HEK293T (cell line): Measurements from ENCODE around the gene CNP.

Experiments used
- BHLHE40 ChIP-seq: fragments of 450-650 bp; IDR thresholded peaks from 2 replicates; pipeline ENCODE4 v1.6.1; 2016; ENCODE audit warnings: mild to moderate bottlenecking, moderate library complexity, borderline replicate concordance
- CTBP1 ChIP-seq: fragments of 450-650 bp; IDR thresholded peaks from 2 replicates; pipeline ENCODE4 v1.6.1; 2016; ENCODE audit warnings: borderline replicate concordance
- ELF4 ChIP-seq: fragments of 450-650 bp; IDR thresholded peaks from 2 replicates; pipeline ENCODE4 v1.6.1; 2017; ENCODE audit warnings: antibody characterized with exemption
- FOXA1 ChIP-seq: fragments of 450-650 bp; IDR thresholded peaks from 2 replicates; pipeline ENCODE4 v1.6.1; 2016; ENCODE audit warnings: mild to moderate bottlenecking
- FOXK2 ChIP-seq: fragments of 450-650 bp; IDR thresholded peaks from 2 replicates; pipeline ENCODE4 v1.6.1; 2016; ENCODE audit warnings: mild to moderate bottlenecking
- FOXM1 ChIP-seq: fragments of 450-650 bp; IDR thresholded peaks from 2 replicates; pipeline ENCODE4 v1.6.1; 2017; ENCODE audit warnings: mild to moderate bottlenecking, borderline replicate concordance
- HDGF ChIP-seq: fragments of 450-650 bp; IDR thresholded peaks from 2 replicates; pipeline ENCODE4 v1.6.1; 2017; ENCODE audit warnings: antibody characterized with exemption, borderline replicate concordance
- LEF1 ChIP-seq: fragments of 450-650 bp; IDR thresholded peaks from 2 replicates; pipeline ENCODE4 v1.6.1; 2017; ENCODE audit warnings: mild to moderate bottlenecking, borderline replicate concordance
- SUZ12 ChIP-seq: fragments of 450-650 bp; IDR thresholded peaks from 2 replicates; pipeline ENCODE4 v1.6.1; 2016; ENCODE audit warnings: mild to moderate bottlenecking
- TARDBP ChIP-seq: fragments of 450-650 bp; IDR thresholded peaks from 2 replicates; pipeline ENCODE4 v1.6.1; 2016
- TF ChIP-seq, protein P1 (sequence below): fragments of 450-650 bp; IDR thresholded peaks from 2 replicates; pipeline ENCODE4 v1.6.1; 2016

GRCh38 chr17:41966463-41967140 lies at the start of gene CNP:
- TF ChIP-seq FOXM1 (no peak), ELF4 (no peak), HDGF (no peak), LEF1 (no peak), BHLHE40 (no peak), SUZ12 (no peak), FOXA1 (no peak), TARDBP (peak; percentile 59; the same call in 1 of the 2 replicates), CTBP1 (no peak), FOXK2 (no peak)
- TF ChIP-seq, protein P1, sequence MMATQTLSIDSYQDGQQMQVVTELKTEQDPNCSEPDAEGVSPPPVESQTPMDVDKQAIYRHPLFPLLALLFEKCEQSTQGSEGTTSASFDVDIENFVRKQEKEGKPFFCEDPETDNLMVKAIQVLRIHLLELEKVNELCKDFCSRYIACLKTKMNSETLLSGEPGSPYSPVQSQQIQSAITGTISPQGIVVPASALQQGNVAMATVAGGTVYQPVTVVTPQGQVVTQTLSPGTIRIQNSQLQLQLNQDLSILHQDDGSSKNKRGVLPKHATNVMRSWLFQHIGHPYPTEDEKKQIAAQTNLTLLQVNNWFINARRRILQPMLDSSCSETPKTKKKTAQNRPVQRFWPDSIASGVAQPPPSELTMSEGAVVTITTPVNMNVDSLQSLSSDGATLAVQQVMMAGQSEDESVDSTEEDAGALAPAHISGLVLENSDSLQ: no peak
